GM21717 (cell line): ENCODE measurements around the gene PPP1R9A.

Source experiments
- ATAC-seq: cut with Tn5 transposase; IDR thresholded peaks from one replicate; pipeline ENCODE4 v1.9.1; 2021; ENCODE audit warnings: mild to moderate bottlenecking, moderate library complexity; ENCODE audit not compliant: unreplicated experiment

Gene PPP1R9A

DNA sequence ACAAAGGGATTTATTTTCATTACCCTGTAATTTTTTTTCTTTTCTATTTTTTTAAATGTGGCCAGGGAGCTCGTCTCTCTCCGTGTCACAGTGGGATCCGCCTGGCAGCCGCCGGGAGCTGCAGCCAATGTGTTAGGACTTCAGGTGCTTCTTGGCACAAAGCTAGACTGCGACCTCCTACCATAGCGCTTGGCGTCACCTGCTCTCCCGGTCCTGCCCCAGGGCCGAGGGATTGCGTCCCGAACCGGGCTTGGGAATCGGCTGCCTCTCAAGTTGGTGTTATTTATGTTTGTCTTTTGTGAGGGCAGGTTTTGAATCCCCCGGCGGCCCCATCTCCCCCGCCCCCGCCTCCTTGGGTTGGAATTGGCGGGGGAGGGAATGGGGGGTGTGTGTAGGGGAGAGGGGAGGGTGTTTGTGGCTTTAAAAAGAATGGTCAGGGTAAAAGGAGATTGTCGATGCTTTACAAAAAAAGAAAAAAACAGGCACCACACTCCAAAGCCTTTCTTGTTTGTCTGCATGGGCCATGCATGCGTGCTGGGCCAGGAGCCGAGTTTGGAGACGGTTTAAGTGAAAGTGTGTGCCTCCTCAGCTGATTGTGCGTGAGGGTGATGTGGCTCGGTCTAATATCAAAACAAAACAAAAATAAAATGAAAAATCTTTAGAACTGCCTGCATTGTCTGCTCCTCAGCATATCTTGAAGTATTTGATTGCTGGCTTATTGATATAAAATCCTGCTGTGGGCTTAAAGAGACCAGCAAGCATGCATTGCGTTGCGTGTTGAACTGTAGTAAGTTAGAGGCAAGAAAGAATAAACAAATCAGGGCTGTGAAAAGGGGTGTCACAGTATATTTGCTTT lies 1.2 kb downstream of the PPP1R9A start:
- ATAC-seq = no peak

DNA sequence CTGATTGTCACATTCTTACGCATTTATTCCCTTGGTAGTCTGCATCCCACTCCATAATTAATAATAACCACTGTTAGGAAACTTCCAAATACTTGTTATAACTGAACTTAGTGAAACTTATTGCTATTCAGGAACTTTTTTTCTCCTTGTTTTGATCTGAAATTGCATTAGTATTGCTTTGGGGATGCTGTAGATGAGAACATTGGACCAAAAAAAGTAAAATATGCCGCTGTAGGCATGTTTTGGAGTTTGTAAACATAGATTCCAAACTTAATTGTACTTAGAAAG lies 1.7 kb downstream of the PPP1R9A start:
- ATAC-seq = no peak

DNA sequence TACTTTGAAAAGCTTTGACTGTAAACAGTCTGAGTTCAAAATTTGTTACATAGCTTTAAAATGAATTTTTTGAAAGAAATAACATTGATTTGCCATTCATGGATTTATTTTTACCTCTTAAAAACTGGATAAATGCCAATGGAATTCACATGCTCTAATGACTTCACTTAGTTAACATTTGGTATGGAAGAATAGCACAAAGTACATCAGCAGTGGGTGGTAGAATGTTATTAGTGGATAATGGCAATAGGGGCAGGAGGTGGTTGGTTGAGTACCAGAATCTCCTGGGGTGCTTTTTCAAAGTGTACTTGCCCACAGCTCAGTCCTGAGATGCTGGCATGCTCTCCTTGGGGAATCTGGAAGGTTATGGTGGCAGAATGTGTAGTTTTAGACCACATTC lies 4.7 kb downstream of the PPP1R9A start:
- no peak for ATAC-seq

DNA sequence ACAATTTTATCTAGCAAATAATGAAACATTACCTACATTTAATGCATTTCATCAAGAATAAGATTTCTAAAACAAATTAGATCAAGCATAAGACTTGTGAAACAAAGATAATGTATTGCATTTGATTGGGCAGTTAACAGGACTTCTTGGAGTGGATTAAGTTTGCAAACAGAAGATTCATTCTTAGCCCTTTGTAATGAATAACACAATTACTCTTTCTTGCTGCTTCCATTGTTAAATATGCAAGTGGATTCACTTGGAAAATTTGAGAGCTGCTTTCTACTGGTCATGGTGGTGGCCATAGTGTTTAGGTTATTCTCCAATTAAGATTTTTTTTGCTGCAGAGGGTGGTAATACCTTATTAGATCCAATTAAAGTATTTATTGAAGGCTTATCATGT lies 6.0 kb downstream of the PPP1R9A start:
- ATAC-seq = no peak

DNA sequence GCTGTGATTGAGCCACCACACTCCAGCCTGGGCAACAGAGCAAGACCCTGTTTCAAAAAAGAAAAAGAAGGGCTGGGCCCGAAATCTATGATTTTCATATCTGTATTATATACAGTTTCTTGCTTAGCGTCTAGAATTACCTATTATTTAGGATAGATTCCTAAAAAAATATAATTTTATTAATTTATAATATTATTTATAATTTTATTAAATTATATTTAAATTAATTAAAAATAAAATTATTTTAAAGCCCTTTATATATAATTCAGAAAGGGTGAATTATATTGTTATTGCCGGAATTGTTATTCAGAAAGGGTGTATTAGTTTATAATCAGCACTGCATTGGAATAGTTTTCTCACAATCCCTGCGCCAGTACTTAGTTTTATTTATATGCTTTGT lies 14.5 kb downstream of the PPP1R9A start:
- no peak for ATAC-seq

DNA sequence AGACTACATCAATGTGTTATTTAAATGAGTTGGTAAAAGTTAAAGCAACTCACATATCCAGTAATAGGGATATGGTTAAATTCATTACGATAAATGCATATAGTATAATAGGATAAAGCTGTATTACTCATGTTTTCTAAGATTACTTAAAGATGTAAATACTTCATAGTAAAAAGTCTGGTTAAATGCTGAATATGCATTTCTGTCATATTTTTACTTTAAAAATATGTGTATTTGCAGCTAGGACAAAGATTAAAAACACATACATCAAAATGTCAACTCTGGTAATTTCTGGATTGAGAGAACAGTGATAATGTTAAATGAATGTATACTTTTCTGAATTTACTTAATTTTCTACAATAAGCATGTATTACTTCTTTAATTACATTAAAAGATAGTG lies 15.1 kb downstream of the PPP1R9A start:
- ATAC-seq = no peak

DNA sequence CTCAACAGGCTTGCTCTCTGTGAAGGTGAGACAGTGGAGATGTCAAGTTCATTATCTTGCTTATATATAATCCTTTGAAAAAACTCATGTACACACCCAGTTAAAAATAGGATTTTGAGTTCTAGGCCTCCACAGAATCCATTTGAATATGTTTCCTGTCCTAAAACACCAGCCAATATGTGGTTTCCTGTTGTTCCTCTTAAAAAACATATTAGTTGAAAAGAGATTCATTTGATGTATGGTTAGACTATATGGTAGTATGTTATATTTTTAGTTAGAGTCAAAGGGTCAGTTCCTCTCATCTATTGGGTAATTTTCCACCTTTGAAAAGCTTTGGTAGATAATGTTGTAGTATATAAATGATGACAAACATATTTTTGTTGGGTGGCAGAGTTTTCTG lies 16.0 kb downstream of the PPP1R9A start:
- no peak for ATAC-seq

DNA sequence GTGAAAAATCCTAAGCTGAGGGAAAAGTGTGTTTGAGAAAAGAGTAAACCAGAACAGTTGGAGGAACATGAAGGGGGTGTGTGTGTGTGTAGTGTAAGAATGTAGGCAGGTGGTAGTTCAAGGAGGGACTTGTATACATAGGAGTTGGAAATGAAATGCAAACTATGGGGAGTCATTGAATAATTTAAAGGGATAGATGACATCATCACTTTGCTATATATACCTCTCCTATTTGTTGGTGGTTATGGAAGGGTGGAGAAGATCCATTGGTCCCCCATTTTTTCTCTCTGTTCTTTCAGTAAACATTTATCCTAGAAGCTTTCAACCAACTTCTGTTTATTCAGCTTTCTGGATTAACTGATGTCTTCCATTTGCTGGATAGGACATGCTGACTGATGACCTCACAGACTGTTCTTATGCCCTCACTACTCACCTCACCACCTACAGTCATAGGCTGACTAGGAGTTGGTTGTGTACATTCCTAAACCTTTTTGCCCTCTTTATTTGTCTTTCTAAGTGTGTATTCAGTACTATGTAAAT lies 20.8 kb downstream of the PPP1R9A start:
- ATAC-seq = no peak

DNA sequence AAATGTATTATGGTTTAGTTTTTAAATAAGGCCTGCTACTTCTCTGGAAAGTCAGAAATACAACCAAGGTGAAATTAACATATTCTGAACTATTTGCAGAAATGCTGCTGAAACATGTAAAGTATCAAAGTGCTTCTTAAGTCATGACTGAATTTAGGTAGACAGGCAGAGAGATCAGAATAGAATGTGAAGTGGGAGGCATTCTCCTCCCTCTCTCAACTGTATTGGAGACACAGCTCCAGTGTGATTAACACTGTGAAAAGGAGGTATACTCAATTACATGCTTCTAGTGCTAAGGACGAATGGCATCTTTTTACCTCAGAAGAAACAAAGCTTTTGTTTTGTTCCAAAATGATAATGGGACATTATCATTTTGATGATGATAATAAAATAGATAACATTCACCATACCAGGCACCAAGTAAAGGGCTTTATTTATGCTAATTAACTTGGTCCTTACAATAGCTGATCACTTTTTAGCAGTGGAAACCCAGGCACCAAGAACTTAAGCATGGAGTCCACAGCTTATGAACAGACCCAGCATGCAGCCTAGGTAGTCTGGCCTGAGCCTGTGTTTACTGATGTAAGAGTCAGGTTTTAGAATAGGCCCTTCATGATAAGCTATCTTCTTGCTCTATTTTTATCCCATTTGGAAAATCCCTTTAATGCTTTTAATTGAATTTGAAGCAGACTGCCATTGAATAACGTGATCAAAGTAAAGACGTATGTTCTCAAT lies 26.0 kb downstream of the PPP1R9A start:
- no peak for ATAC-seq

DNA sequence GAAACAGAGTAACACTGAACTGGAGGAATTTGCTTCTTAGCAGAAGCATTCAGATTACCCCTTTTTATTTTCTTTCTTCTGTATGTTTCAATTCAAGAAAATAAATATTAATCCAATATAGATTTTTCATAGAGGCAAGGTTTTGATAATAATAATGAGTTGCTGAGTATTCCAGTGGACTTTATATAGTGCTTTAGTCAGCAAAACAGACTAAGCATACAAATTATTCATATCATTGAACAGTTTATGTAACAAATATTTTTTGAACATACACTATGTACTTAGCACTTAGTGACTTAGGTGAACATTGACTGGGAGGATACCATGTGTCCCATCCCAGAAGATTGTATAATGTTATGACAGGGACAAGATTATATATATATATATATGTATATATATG lies 32.0 kb downstream of the PPP1R9A start:
- ATAC-seq = no peak

DNA sequence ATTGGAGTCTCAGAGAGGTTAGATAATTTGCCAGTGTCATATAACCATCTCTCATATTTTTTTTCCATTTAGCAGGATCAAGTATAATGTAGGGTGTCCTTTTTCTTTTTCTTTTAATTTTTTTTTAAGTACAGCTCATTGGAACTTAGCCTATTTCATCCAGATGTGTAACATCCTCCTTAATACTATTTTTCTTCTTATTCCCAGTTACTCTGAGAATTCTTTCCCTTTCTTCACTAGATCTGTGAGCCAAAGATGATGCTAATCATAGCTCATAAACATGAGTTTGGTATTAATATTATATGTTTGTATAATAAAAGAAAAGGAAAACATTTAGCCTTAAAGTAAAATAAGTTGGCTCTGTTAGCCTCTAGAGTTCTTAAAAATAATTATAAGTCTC lies 32.8 kb downstream of the PPP1R9A start:
- no peak for ATAC-seq

DNA sequence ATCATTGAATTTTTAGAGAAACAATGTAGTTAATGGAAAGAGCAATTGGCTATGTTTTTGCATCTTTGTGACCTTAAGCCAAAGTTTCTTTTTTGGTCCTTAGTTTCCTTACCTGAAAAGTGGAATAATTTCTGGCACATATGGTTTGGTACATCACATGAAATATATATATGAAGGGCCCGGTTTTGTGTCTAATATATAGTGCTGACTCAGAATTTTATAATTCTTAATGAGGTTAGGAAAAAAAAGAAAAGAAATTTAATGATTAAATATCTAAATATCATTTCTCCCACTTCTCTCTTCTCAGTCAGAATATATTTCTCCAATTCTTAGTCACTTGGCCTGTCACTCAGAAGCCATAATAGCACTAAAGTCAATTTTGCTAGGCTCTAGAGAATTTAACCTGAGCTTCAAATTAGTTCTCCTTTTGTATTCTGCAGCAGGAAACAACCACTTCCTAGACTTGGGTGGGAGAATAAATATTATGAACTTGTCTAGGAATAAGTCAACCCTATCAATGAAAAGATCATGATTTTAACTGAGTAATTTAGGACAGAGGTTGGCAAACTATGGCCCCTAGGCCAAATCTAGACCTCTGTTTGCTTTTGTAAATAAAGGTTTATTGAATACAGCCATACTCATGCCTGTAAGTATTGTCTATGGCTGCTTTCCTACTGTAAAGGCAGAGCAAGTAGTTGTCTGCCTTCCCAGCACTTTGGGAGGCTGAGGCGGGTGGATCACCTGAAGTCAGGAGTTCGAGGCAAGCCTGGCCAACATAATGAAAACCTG lies 34.6 kb downstream of the PPP1R9A start:
- ATAC-seq = no peak

DNA sequence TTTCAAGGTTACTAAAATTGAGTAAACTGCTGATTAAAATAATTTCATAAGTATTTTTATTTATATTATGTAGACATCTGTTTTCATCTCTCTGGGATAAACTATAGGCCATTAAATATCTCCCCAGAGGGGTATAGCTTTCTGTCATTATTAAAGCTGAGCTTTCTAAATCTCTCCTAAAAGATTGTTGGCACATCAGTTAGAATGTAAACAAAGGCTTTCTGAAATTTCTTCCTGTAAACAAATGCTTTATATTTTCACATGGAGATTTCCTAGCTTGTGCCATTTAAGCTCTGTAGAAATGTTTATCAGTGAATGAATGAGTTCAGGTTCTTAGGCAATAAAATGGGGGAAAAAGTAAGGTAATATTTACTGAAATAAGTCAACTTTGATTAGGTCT lies 35.7 kb downstream of the PPP1R9A start:
- no peak for ATAC-seq

DNA sequence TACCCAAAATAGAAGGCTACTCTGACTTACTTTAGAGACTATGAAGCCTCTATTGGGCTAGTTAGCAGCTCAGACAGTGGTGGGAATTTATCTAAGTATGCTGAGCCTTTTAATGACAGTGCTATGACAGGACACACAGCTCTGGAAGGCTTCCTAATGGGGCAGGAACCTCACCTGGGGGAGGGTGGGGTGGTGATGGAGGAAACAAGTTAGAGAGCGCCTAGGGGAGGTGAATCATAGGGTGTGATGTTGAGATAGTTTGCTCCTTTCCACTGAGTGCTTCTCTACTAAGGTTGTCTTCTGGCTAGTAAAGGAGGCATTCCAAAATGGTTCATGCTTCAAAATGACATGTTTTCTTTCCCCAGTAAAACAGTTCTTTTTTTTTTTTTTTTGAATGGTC lies 42.1 kb downstream of the PPP1R9A start:
- ATAC-seq = no peak

DNA sequence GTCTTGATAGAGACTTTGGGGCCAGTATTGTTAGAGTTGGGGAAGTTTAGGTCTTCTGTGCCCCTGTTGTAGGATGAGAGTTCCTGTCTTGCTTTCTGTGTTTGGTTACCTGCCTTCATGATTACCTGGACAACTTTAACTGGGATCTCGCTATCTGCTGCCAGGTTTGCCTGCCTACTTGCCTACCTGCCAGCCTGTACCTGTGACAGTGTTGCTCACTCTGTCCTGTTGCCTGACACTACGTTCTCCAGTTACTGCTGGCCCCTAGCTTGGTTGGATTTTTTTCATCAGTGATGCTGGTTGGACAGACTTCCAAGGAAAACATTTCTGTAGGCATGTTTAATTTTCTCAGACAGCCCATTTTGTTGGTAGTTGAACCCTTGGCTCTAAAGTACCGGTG lies 48.4 kb downstream of the PPP1R9A start:
- ATAC-seq = no peak

DNA sequence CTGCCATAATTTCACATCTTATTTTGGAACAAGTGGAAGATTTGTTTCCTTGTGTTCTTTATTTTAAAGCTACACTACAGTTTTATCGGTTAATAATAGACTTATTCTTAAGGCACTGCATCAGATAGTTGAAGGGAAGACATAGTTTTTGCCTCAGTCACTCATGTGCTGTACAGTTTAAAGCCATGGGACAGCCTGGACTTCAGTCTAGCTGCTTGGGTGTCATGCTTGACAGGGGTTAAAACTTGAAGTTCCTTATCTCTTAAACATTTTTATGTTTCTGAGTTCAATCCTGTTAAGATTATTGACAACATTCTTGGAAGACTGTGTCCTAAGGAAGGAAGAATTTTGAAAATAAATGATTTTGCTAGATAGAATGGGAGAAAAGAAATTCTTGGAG lies 49.7 kb downstream of the PPP1R9A start:
- no peak for ATAC-seq

DNA sequence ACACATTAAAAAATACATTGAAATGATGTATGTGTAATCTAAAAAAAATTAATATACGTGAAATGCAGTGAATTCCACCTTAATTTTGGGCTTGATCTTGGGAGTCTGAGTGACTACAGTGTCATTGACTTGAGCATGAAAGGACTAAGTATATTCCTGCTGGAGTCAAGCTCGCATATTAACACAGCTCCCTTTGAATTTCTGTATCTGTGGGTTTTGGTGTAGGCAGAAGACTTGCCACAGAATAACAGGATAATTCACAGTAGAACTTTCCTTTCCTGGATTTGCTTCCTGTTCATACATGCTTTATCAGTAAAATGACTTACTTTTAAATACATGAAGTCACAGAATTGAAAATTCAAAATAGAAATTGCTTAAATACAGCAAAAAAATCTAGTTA lies 55.3 kb downstream of the PPP1R9A start:
- ATAC-seq = no peak

DNA sequence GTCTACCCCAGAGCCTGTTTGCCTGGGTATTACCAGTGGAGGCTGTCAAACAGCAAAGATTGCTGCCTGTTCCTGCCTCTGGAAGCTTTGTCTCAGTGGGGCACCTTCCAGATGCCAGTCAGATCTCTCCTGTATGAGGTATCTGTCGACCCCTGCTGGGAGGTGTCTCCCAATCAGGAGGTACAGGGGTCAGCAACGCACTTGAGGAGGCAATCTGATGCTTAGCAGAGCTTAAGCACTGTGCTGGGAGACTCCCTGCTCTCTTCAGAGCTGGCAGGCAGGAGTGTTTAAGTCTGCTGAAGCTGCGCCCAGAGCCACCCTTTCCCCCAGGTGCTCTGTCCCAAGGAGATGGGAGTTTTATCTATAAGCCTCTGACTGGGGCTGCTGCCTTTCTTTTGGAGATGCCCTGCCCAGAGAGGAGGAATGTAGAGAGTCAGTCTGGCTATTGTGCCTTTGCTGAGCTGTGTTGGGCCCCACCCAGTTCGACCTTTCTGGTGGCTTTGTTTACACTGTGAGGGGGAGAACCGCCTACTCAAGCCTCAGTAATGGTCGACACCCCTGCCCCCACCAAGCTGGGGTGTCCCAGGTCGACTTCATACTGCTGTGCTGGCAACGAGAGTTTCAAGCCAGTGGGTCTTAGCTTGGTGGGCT lies 62.2 kb downstream of the PPP1R9A start:
- ATAC-seq = no peak

DNA sequence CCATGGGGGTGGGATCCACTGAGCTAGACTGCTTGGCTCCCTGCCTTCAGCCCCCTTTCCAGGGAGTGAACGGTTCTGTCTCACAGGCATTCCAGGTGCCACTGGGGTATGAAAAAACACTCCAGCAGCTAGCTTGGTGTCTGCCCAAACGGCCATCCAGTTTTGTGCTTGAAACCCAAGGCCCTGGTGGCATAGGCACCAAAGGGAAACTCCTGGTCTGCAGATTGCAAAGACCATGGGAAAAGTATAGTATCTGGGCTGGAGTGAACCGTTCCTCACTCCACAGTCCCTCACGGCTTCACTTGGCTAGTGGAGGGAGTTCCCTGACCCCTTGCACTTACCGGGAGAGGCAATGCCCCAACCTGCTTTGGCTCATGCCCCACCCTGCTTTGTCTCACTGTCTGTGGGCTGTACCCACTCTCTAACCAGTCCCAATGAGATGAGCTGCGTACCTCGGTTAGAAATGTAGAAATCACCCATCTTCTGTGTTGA lies 62.7 kb downstream of the PPP1R9A start:
- no peak for ATAC-seq

DNA sequence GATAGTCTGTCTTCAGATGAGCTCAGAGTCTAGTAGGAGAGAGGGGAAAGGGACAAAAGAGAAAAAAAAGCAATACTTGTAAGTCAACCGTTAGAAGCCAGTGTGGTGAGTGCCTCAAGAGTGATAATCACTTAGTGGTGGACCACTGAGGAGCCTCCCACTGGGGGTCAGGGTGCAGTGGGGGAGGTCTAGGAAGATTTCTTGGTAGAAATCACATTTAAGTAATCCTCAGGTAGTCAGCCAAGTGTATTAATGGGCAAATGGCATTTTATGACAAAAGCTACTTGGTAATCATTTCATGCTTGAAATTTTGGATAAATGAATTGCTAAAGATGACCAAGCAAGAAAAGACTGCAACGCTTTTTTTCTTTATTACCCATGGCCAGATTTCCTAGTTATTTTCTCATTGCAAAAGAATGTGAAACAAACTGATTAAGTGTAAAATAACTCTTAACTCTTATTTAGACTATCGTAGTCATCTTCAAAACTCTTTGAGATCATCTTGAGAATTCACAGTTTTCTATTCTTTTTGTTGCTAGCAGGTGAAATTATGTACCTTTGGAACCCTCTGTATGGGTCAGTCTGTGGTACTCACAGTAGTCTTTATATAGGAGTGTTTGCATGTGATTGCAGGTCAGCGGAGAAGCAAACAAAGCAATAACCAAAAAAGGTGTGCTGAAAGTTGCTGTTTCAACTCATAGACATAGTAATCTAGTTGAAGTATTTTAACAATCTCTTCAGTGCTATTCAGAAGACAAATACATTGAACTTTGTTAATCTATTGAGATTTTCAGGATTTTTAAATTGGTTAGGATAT lies 63.9 kb downstream of the PPP1R9A start:
- ATAC-seq = no peak
